GM21737 (cell line): ENCODE data around the gene ZDHHC19.
"Not testable (repeated sequence)": the region's sequence is repeated elsewhere in the genome, so short reads cannot be mapped to it uniquely, and the experiment has no call there.

ENCODE experiments used
- ATAC-seq: cut with Tn5 transposase; IDR thresholded peaks from one replicate; pipeline ENCODE4 v1.9.1; 2021; ENCODE audit warnings: mild to moderate bottlenecking, moderate library complexity; ENCODE audit not compliant: unreplicated experiment

Gene ZDHHC19

DNA sequence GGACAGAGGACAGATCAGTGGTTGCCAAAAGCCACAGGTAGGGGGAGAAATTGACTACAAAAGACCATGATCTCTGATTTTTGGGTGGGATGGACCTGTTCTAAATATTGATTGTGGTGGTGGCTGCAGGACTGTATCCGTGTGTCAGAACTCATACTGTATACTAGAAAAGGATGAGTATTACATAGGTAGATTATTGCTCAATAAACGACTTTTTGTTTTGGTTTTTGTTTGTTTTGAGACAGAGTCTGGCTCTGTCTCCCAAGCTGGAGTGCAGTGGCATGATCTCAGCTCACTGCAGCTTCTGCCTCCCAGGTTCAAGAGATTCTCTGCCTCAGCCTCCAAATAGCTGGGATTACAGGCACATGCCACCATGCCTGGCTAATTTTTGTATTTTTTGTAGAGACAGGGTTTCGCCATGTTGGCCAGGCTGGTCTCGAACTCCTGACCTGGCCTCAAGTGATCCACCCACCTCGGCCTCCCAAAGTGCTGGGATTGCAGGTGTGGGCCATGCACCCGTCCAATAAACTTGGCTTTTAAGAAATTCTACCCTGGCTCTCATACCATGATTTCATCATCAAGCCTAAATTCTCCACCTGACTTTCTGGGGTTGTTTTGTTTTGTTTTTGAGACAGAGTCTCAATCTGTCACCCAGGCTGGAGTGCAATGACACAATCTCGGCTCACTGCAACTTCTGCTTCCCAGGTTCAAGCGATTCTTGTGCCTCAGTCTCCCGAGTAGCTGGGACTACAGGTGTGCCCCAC lies 5.6 kb downstream of the ZDHHC19 start:
- ATAC-seq, result not testable (repeated sequence)

DNA sequence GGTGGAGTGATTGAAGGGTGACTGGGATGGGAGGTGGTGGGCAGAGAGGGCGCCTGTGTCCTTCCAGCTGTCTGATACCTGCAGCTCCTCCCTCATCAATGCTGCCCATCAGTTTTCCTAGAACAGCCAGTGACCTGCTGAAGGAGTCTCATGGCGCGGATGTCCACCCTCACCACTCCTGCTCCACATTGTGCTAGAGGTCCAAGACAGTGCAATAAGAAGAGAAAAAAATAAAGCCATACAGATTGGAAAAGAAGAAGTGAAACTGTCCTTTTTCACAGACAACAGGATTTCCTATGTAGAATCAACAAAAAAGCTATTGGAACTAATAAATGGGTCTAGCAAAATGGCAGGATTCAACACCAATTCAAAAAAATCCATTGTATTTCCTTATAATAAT lies 7.4 kb downstream of the ZDHHC19 start:
- no peak for ATAC-seq

DNA sequence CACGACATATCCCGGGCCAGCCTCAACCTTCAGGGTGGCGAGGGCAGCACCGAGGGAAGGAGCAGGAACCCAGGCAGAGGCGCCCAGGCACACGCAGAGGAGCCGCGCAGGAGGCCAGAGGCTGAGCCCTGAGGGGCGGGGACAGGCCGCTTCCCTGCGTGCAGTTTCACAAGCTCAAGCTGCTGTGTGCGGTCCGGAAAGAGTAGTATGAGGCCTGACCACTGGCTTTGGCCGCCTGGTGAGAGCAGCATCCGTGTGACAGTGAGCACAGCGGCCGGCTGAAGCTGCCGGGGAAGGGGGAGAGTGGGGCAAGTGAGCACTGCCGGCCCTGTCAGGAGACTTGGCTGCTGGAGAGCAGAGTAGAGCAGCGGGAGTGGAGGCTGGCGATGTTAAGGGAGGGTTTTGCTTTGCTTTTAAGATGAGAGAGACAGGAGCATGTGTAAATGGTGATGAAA lies 8.7 kb downstream of the ZDHHC19 start:
- no peak for ATAC-seq

- ATAC-seq, result no peak
These were observed 12.1 kb downstream of the ZDHHC19 start for GRCh38 chr3:196198771-196199753.

DNA sequence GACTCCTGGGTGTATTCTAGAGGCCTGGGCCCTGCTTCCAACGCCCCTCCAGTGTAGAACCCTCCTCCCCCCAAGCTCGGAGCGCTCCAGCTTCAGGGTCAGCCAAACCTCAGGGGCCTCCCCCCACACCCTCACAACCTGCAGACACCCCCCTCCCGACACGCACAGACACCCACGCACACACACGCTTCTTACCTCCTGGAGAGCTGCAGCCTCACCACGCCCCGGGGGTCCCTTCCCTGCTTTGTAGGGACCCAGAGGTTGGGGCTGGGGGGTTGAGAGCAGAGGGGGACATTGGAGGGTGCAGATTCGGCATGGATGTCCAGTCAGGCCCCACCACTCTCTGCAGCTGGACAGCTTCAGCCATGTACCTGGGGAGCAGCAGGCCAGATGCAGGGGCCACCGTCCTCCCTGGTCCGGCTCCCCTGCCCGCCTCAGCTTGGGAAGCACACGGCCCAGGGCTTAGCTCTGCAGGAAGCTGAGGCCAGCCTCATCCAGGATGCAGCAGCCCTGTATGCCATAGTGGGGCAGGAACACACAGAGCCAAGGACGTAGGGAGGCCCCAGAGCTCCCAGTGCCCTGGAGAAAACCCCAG lies 13.0 kb downstream of the ZDHHC19 start:
- ATAC-seq, result no peak

- ATAC-seq, result no peak
These were observed 13.7 kb downstream of the ZDHHC19 start for GRCh38 chr3:196197524-196197923.

DNA sequence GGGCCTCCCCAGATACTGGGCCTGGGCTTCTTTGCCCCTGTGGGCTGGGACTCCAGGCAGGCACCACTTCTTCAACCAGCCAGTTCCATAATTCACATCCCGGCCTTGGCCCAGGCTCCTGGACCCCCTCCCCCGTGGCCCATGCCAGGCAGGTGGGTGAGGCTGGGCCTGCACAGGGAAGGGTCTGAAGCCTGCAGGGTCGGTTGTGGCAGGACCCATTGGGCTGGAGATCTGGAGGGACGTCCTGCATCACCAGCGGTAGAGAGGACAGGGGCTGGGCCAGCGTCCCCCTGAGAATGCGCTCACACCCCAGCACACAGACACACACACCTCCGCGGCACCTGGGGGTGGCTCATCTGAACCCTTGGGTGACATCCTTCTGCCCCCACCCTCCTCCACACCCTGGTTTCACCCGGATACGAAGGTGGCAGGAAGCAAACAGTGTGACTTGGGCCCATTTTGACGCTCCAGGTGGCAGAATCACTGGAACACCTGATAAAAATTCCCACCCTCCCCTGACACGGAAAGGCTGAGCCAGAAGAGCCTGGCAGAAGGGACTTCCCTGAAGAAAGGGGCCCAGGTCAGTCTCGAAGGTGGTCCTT lies 15.4 kb downstream of the ZDHHC19 start:
- no peak for ATAC-seq

DNA sequence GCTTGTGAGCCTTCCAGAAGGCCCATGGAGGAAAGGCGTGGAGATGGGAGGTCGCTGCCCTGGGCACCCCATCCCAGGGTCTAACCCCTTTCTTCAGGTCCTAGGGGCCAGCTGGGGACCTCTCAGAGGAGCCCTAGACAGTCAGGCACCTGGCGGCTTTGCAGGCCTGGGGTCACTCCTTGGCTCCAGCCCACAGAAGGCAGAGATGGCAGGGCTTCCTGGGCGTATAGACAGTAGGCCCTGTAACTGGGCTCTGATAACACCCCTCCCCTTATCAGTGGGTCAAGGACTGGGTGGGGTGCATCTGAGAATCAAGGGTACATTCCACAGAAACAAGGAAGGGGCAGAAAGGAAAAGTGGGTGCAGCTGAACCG lies 16.7 kb downstream of the ZDHHC19 start:
- no peak for ATAC-seq

GRCh38 chr3:196193736-196194541 lies 17.3 kb downstream of the ZDHHC19 start:
- ATAC-seq, result no peak

- ATAC-seq, result no peak
These were observed 18.0 kb downstream of the ZDHHC19 start for GRCh38 chr3:196193133-196193735.

- ATAC-seq, result peak; percentile 17
These were observed 18.6 kb downstream of the ZDHHC19 start for GRCh38 chr3:196192524-196193051.

- peak; percentile 39 for ATAC-seq
These were observed 19.1 kb downstream of the ZDHHC19 start for GRCh38 chr3:196192036-196192523.

GRCh38 chr3:196189566-196190347 lies 21.4 kb downstream of the ZDHHC19 start:
- no peak for ATAC-seq

- ATAC-seq, result peak; percentile 52
These were observed 24.3 kb downstream of the ZDHHC19 start for GRCh38 chr3:196186651-196187573.

DNA sequence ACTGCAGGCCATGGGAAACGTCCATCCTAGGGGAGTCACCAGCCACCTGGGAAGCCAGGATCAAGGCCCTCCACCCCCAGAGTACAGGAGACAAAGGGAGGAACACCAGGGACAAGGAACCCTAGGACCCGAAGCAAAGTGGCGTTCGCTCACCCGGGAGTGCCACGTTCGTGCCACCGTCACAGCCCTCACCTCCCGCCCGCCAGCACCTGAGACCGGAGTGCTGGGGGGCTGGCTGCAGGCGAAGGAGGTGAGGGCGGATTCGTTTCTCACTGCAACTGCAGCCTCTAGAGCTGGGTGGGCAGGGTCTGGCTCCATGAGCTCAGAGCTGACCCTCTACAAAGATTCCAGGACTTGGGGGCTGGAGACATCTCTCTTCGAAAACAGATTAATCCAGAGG lies 26.3 kb downstream of the ZDHHC19 start:
- no peak for ATAC-seq

GRCh38 chr3:196184169-196184432 lies 27.1 kb downstream of the ZDHHC19 start:
- ATAC-seq, result not testable (repeated sequence)

- no peak for ATAC-seq
These were observed 30.1 kb downstream of the ZDHHC19 start for GRCh38 chr3:196181127-196181546.

GRCh38 chr3:196180346-196180745 lies 30.9 kb downstream of the ZDHHC19 start:
- ATAC-seq, result no peak
